GM12801 (cell line): ENCODE data around the gene PEAK3.

Experiments used
- TF ChIP-seq, protein P1 (sequence below): IDR thresholded peaks from one replicate; pipeline ENCODE4 v1.5.1; 2011; ENCODE audit warnings: control low read depth; ENCODE audit not compliant: insufficient read length; ENCODE audit errors: extremely low read depth

Gene PEAK3

DNA sequence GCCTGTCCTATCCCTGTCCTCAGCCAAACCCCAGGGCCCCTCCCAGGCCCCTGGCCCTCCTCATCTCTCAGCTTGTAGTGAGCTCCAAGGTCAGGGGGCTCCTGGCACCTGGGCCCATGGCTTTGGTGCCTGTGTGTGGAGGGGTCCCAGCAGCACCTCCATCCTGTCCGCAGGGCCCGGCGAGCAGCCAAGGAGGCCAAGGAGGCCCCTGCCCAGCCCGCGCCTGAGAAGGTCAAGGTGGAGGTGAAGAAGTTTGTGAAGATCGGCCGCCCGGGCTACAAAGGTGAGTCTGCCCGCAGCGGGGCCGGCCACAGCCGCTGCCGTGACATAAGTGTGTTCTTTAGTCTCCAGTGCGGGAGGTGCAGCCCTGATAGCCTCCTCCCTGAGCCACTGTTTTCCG lies 36.7 kb downstream of the PEAK3 start:
- TF ChIP-seq, protein P1, sequence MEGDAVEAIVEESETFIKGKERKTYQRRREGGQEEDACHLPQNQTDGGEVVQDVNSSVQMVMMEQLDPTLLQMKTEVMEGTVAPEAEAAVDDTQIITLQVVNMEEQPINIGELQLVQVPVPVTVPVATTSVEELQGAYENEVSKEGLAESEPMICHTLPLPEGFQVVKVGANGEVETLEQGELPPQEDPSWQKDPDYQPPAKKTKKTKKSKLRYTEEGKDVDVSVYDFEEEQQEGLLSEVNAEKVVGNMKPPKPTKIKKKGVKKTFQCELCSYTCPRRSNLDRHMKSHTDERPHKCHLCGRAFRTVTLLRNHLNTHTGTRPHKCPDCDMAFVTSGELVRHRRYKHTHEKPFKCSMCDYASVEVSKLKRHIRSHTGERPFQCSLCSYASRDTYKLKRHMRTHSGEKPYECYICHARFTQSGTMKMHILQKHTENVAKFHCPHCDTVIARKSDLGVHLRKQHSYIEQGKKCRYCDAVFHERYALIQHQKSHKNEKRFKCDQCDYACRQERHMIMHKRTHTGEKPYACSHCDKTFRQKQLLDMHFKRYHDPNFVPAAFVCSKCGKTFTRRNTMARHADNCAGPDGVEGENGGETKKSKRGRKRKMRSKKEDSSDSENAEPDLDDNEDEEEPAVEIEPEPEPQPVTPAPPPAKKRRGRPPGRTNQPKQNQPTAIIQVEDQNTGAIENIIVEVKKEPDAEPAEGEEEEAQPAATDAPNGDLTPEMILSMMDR = no peak

DNA sequence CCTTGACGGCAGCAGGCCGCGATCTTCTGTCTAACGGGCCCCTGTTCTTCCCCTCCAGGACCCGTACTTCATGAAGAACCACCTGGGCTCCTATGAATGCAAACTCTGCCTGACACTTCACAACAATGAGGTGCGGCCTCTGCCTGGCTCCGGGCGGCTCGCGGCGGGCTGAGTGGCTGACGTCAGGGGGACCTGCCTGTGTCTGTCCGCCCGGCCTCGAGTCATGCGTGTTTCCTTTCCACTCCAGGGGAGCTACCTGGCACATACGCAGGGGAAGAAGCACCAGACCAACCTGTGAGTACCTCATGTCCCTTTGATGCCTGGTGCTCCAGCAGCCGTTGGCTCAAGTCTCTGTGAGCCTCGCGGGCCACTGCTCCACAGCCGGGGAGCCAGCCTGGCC lies 37.5 kb downstream of the PEAK3 start:
- TF ChIP-seq, protein P1 = no peak

DNA sequence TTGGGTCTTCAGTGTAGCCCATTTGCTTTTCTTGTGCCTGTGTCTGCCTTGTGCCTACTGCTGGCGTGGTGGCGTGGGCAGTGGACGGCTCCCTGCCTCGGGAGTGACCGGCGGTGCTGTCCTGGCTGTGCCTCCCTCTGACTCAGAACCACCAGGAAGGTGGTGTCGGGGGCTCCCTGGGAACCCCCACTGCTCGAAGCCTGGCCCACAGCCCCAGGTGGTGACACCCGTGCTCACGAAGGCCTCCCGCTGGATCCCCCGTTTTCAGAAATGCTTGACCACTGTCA lies 37.9 kb downstream of the PEAK3 start:
- TF ChIP-seq, protein P1 = no peak

DNA sequence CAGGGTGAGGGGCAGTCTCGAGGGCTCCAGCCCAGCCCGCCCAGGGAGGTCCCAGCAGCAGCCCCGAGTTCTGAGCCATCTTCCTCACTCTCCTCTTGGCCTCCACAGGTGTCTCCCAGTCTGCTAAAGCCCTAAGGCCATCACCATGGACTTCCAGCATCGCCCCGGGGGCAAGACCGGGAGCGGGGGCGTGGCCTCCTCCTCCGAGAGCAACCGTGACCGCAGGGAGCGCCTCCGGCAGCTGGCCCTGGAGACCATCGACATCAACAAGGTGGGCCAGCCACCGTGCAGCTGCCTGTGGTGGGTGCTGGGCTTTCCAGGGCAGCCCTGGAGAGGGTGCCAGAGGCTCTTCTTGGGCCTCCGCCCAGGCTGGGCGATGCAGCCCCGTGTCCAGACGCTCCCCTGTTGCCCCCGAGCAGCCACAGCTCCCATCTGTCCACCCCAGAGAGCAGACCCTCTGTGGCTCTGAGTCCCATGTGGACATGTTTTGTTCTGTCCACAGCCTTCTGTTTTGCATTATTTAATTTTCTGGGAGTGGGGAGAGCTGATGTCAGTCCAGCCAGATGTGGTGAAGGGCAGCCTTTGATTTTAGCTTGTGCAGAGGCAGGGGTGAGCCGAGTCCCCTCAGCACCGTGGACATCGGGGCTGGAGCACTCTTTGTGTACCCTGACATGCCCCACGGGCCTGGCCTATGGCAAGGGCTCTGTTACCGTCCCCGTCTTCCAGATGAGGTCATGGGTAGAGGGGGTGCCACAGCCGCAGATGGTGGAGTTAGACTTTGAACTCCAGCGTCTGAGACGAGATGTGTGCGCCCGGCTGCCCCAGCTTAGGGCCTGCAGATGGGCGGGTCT lies 38.5 kb downstream of the PEAK3 start:
- TF ChIP-seq, protein P1 = no peak

DNA sequence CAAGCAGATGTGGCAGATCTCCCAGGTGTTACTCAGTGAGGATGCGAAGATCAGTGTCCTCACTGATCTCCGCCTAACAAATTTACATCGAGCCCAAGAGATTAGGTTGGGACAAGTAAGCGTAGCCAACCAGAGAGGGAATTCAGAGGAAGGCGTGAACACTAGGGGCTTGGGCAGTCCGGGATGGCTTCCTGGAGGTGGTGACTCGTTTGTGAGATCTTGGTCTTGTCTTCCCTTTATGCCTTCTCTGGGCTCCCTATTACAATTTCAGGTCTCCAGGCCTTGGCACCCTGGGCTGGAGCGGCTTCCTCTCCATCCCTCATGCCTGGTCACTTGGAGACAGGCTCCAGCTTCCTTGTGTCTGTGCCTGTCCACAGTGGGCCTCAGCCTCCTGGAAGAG lies 39.2 kb downstream of the PEAK3 start:
- TF ChIP-seq, protein P1 = no peak

DNA sequence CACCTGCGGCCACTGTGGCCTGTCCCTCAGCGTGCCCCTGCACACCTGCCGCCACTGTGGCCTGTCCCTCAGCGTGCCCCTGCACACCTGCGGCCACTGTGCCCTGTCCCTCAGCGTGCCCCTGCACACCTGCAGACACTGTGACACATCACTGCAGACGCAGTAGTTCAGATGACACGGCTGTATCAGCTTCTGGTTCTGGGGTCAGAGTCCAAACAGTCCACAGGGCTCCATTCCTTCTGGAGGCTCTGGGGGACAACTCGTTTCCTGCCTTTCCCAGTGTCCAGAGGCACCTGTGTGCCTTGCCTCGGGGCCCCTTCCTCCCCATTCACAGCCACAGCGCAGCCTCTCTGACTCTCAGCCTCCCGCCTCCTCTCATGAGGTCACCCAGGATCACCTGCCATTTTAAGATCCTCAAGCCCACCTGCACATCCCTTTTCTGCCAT lies 39.9 kb downstream of the PEAK3 start:
- TF ChIP-seq, protein P1 = no peak

DNA sequence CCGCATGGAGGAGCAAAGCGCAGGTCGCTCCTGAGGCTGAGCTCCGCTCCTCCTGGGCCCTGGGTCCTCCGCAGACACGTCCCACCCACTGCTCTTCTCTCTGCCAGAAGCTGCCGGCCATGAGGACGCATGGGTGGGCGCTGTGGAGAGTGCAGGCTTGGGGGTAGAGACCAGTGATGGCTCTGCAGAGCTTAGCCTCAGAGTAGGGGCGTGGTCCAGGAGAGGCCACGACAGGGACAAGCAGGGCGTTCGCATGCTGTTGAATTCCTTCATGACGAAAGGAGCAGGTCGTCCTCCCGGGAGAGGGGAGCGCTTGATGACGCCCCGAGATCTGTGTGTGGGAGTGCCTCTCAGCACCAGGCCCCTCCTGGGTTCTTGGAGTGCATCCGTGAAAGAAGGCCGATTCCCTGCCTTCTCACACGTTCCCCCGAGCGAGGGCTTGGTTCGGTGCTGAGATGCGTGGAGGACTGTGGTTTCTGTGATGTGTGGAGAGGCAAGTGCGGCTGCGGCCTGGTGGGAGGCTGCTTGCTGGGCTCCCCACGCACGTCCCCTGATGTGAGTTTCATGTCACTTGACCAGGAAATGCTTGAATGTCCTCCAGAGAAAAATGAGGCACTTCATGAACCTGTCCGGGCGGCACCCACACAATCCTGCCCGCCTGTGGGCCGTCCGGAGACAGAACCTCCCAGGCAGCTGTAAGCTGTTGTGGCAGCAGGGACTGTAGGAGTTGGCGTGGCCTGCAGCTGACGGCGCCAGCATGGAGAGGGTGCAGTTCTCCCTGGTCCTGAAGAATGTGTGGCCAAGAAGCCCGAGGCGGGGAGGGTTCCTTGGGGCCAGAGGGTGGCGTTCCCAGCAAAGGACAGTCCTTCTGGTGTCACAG lies 40.9 kb downstream of the PEAK3 start:
- TF ChIP-seq, protein P1 = no peak
